ENCODE results near the gene SYF2.

The SYF2 gene

DNA sequence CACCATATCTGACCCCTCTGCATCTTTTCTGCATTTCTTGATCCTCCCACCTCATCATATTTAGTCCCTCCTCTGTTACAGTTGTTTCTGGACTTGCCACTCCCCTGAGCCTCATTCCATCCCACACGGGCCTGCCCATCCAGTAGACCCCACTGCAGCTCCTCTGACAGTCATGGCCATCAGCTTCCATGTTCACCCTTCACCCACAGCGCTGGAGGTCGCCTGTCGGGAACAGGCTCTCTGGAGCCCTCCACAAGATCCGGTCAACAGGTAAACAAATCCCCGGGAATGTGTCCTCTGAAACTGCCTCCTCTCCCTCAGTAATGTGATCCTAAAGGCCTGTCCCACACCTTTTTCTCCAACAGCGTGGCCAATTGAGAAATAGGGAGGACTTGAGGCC lies 31.3 kb downstream of the SYF2 start:
- Histone ChIP-seq H3K27me3 (ENCODE audit: low read depth, low read length) (no peaks in the 10 kb centered on the region), H3K27ac (ENCODE audit: low read length) (no peak overlapping the region), H3K4me1 (ENCODE audit: control insufficient read depth in 1 of 2, insufficient read depth in 2 of 2, low read length in 2 of 2) (no peaks in the 10 kb centered on the region), H3K36me3 (ENCODE audit: control insufficient read depth in 1 of 2, insufficient read depth in 2 of 2, low read length in 2 of 2) (no peaks in the 10 kb centered on the region), H3K9me3 (ENCODE audit: control insufficient read depth in 1 of 2, low read length in 2 of 2) (no peaks in the 10 kb centered on the region), H3K4me3 (ENCODE audit: low read depth in 1 of 2, low read length in 2 of 2) (no peak overlapping the region)

DNA sequence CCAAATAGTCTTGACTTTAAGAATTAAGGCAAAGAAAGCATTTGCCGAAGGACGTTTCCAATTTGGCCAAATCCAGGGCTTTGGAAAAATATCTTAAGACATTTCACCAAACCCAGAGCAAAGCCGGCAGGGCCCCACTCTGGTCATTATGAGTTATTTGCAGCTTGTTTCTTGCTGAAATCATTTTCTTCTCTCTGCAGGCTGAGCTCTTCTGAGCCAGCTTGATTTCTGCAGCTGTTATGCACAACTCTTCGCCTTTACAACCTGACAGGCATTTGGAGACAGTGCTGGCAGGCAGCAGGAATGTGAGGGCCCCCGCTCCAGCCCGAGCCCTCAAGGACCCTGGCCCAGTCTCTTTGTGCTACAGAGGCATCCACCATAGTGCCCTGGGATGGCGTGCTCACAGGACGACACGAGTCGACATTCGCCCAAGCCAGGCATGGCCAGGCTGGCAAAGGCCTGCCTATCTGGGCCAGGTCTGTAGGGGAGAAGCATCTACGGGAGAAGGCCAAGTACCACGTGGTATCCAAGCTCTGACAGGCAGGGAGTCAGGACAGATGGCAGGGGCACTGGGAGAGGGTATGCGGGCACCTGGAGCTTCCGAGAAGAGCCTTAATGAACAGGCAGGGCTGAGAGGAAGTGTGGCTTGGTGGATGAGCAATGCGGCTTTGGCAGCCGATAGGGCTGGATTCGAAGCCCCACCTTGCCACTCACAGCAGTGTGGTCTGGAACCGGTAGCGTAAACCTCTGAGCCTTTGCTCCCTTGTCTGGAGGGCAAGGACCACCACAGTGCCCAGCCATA lies 32.3 kb downstream of the SYF2 start:
- Histone ChIP-seq H3K4me3 (ENCODE audit: low read depth in 1 of 2, low read length in 2 of 2) (no peak overlapping the region), H3K9me3 (ENCODE audit: control insufficient read depth in 1 of 2, low read length in 2 of 2) (no peaks in the 10 kb centered on the region)

DNA sequence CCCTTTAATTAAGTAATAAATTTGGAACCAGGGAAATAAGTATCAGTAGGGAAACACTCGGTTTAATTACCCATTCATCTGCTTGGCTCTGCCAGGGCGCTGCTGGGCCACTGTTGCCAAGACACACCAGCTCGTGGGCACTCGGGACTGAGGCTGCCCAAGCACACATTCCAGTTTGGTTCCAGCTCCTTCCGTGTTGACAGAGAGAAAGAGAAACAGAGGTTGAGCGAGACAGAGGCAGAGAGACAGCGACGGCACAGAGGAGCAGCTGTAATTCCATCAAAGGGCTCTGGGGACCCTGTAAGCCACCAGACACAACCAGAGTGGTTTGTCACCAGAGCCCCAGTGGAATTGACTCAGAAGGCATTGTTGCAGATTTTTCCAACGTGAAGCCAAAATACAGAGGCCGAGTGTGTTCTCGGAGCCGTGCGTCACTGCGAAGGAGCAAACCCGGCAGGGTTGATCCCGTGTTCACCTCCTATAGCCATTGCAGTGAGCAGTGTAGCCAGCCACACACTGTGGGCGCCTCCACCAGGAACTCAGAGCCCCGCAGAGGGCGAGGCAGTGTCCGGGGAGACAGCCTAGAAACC lies 33.5 kb downstream of the SYF2 start:
- no peaks in the 10 kb centered on the region for H3K36me3 ChIP-seq (ENCODE audit: control insufficient read depth in 1 of 2, insufficient read depth in 2 of 2, low read length in 2 of 2)
- no peak overlapping the region for H3K27ac ChIP-seq (ENCODE audit: low read length)
- H3K4me1 ChIP-seq (ENCODE audit: control insufficient read depth in 1 of 2, insufficient read depth in 2 of 2, low read length in 2 of 2), result no peaks in the 10 kb centered on the region
- H3K27me3 ChIP-seq (ENCODE audit: low read depth, low read length), result no peaks in the 10 kb centered on the region
- H3K4me3 ChIP-seq (ENCODE audit: low read depth in 1 of 2, low read length in 2 of 2), result no peak overlapping the region
- H3K9me3 ChIP-seq (ENCODE audit: control insufficient read depth in 1 of 2, low read length in 2 of 2), result no peaks in the 10 kb centered on the region

More for the DNA sequence above, 32.3 kb downstream of the SYF2 start:
- Histone ChIP-seq H3K27me3 (ENCODE audit: low read depth, low read length) (no peaks in the 10 kb centered on the region), H3K36me3 (ENCODE audit: control insufficient read depth in 1 of 2, insufficient read depth in 2 of 2, low read length in 2 of 2) (no peaks in the 10 kb centered on the region), H3K27ac (ENCODE audit: low read length) (no peak overlapping the region), H3K4me1 (ENCODE audit: control insufficient read depth in 1 of 2, insufficient read depth in 2 of 2, low read length in 2 of 2) (no peaks in the 10 kb centered on the region)

DNA sequence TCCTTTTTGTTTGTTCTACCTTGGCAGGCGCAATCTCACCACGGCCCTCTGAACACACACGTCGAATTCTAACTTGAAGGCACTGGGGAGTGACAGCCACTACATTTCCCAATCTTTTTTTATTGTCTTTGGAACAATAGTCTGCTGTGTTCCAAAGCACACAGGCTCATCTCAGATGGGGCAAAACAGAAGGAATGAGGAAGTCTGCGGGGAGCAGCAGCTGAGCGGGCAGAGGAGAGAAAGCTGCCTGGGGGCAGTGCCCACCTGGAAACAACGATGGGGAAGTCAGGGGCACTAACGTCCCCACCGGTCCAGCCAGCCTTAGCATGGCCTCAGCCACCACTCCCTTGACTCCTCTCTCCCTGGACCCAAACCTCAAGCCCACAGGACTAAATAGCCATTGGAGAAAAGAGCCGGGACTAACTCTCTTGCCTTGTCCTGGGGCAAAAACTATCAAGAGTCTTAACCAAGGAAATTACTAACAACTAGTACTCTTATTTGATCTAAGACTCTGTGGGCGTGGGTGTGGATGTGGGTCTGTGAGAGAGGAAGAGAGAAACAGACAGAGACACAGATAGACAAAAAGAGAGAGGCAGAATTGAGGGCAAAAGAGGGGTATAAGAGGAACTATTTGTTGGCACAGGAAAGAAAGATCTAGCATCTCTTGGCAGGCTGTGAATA lies 34.2 kb downstream of the SYF2 start:
- Histone ChIP-seq H3K4me1 (ENCODE audit: control insufficient read depth in 1 of 2, insufficient read depth in 2 of 2, low read length in 2 of 2) (no peaks in the 10 kb centered on the region), H3K36me3 (ENCODE audit: control insufficient read depth in 1 of 2, insufficient read depth in 2 of 2, low read length in 2 of 2) (no peaks in the 10 kb centered on the region), H3K9me3 (ENCODE audit: control insufficient read depth in 1 of 2, low read length in 2 of 2) (no peaks in the 10 kb centered on the region), H3K27me3 (ENCODE audit: low read depth, low read length) (no peaks in the 10 kb centered on the region), H3K27ac (ENCODE audit: low read length) (no peak overlapping the region), H3K4me3 (ENCODE audit: low read depth in 1 of 2, low read length in 2 of 2) (no peak overlapping the region)

DNA sequence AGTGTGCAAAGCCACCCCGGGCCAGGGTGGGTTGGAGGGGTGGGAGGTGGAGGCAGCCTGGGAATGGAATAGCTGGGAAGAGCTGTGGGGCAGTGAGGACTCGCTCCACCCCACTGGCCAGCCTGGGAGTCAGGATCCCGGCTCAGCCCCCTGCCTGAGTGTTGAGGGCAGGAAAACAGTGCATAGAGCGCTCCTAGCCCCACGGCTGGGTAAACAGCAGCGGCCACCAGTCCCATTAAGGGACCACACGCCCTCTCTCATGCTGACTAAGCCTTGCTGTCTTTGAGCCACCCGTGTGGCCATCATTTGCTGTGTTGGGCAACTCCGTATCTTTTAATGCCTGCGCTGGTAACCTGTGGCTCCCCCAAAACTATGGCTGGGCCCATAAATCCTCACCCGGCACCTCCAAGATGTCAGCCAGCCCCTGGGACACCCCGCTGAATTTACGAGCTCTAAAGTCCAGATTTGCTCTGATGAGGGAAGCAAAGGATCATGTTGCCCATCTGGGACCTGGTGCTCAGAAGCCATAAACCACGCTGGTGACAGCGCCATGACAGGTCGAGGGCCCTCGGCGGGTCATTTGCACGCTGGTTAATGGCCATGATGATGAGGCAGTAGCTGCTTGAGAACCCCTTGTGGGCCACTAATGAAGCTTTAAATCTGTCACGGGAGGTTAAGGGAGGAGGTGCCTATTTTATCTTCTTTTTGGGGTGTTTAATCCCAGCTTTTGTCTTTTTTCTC lies 34.9 kb downstream of the SYF2 start:
- no peaks in the 10 kb centered on the region for H3K36me3 ChIP-seq (ENCODE audit: control insufficient read depth in 1 of 2, insufficient read depth in 2 of 2, low read length in 2 of 2)
- no peaks in the 10 kb centered on the region for H3K4me1 ChIP-seq (ENCODE audit: control insufficient read depth in 1 of 2, insufficient read depth in 2 of 2, low read length in 2 of 2)
- H3K9me3 ChIP-seq (ENCODE audit: control insufficient read depth in 1 of 2, low read length in 2 of 2), result no peaks in the 10 kb centered on the region
- no peaks in the 10 kb centered on the region for H3K27me3 ChIP-seq (ENCODE audit: low read depth, low read length)
- H3K4me3 ChIP-seq (ENCODE audit: low read depth in 1 of 2, low read length in 2 of 2), result no peak overlapping the region
- no peak overlapping the region for H3K27ac ChIP-seq (ENCODE audit: low read length)

DNA sequence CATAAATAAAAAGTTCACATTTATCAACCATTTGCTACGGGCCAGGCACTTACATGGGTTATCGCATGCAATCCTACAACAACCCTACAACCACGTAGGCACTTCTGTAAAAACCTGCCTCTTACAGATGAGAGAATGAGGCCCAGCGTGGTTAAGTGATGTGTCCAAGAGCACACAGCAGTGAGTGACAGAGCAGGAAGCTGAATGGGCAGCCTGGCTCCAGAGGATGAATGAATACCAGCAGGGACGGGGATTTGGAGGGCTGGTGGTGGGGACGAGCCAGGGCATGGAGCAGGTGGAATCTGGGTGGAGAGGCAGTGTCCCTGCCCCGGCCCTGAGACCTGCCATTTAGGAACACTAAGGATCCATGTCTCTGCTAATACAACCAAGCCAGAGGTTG lies 35.5 kb downstream of the SYF2 start:
- no peaks in the 10 kb centered on the region for H3K27me3 ChIP-seq (ENCODE audit: low read depth, low read length)
- no peaks in the 10 kb centered on the region for H3K36me3 ChIP-seq (ENCODE audit: control insufficient read depth in 1 of 2, insufficient read depth in 2 of 2, low read length in 2 of 2)
- no peaks in the 10 kb centered on the region for H3K9me3 ChIP-seq (ENCODE audit: control insufficient read depth in 1 of 2, low read length in 2 of 2)
- no peak overlapping the region for H3K27ac ChIP-seq (ENCODE audit: low read length)
- H3K4me1 ChIP-seq (ENCODE audit: control insufficient read depth in 1 of 2, insufficient read depth in 2 of 2, low read length in 2 of 2), result no peaks in the 10 kb centered on the region
- no peak overlapping the region for H3K4me3 ChIP-seq (ENCODE audit: low read depth in 1 of 2, low read length in 2 of 2)

DNA sequence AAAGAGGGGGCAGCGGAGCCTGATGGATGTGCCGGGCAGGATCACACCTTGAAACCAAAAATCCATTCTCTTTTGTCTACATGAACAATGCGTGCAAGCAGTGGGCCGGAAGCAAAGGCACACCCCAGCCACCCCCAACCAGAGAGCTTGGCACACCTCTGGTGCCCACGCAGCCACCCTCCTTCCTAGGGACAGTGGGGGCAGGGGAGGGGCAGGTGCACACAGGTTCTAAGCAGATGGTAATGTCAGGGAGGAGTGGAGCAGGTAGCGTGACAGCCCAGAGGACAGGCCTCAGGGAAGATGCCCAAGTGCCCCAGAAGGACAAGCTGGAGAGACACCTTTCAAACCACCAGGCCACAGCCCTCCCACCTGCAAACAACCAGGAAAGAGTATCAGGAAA lies 36.5 kb downstream of the SYF2 start:
- Histone ChIP-seq H3K4me3 (ENCODE audit: low read depth in 1 of 2, low read length in 2 of 2) (no peak overlapping the region), H3K36me3 (ENCODE audit: control insufficient read depth in 1 of 2, insufficient read depth in 2 of 2, low read length in 2 of 2) (no peaks in the 10 kb centered on the region), H3K9me3 (ENCODE audit: control insufficient read depth in 1 of 2, low read length in 2 of 2) (no peaks in the 10 kb centered on the region), H3K4me1 (ENCODE audit: control insufficient read depth in 1 of 2, insufficient read depth in 2 of 2, low read length in 2 of 2) (no peaks in the 10 kb centered on the region), H3K27me3 (ENCODE audit: low read depth, low read length) (no peaks in the 10 kb centered on the region), H3K27ac (ENCODE audit: low read length) (no peak overlapping the region)

DNA sequence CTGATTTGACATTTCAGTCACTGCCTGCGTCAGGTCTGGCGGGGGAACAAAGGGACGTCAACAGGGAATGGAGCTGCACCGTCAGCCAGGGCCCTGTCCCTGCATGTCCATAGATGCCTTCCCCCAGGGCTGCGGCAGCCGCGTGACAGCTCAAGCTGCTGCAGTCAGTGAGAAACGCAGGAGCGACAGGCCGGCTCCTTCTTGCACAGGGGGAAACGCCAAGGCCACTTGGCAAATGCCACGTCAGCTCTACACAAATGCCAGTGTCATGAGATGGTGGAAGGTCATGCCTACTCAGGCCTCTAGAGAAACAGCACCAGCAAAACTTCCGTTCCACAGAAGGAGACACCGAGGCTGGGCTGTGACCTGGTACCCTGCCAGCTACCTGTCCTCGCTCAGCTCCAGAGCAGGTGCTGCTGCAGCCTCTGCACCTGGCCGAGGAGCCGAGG lies 37.7 kb downstream of the SYF2 start:
- Histone ChIP-seq H3K9me3 (ENCODE audit: control insufficient read depth in 1 of 2, low read length in 2 of 2) (no peaks in the 10 kb centered on the region), H3K4me1 (ENCODE audit: control insufficient read depth in 1 of 2, insufficient read depth in 2 of 2, low read length in 2 of 2) (no peaks in the 10 kb centered on the region), H3K27me3 (ENCODE audit: low read depth, low read length) (no peaks in the 10 kb centered on the region), H3K36me3 (ENCODE audit: control insufficient read depth in 1 of 2, insufficient read depth in 2 of 2, low read length in 2 of 2) (no peaks in the 10 kb centered on the region), H3K4me3 (ENCODE audit: low read depth in 1 of 2, low read length in 2 of 2) (no peak overlapping the region), H3K27ac (ENCODE audit: low read length) (no peak overlapping the region)

DNA sequence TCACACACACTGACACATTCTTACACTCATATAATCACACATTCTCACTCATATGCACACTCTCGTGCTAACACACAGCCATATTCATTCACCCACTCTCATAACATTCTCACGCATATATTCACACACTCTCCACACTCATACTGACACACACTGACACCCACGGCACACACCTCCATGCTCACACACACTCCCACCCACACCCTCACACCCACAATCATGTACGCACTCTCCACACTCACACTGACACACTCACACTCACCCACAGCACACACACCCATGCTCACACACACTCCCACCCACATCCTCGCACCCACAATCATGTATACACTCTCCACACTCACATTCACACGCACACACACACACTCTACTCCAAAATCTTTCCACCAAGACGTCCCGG lies 38.2 kb downstream of the SYF2 start:
- Histone ChIP-seq H3K4me1 (ENCODE audit: control insufficient read depth in 1 of 2, insufficient read depth in 2 of 2, low read length in 2 of 2) (no peaks in the 10 kb centered on the region), H3K27me3 (ENCODE audit: low read depth, low read length) (no peaks in the 10 kb centered on the region), H3K27ac (ENCODE audit: low read length) (no peak overlapping the region), H3K9me3 (ENCODE audit: control insufficient read depth in 1 of 2, low read length in 2 of 2) (no peaks in the 10 kb centered on the region), H3K36me3 (ENCODE audit: control insufficient read depth in 1 of 2, insufficient read depth in 2 of 2, low read length in 2 of 2) (no peaks in the 10 kb centered on the region), H3K4me3 (ENCODE audit: low read depth in 1 of 2, low read length in 2 of 2) (no peak overlapping the region)

DNA sequence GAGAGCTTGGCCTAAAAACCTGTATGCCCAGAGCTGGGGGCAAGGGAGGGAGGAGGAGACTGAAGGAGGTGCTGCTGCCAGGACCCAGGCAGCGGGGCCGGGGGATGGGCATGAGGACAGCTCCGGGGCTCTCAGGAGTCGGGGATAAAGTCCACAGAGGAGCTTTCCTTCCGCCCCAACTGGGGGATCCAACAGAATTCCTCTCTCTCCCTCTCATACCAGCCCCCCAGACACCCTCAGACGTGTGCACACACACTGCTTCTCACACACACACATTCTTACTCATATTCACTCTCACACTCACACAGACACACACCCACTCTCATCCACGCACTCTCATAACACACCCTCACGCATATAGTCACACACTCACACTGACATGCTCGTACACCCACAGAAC lies 39.1 kb downstream of the SYF2 start:
- H3K27me3 ChIP-seq (ENCODE audit: low read depth, low read length), result no peaks in the 10 kb centered on the region
- H3K4me3 ChIP-seq (ENCODE audit: low read depth in 1 of 2, low read length in 2 of 2), result no peak overlapping the region
- no peaks in the 10 kb centered on the region for H3K36me3 ChIP-seq (ENCODE audit: control insufficient read depth in 1 of 2, insufficient read depth in 2 of 2, low read length in 2 of 2)
- H3K4me1 ChIP-seq (ENCODE audit: control insufficient read depth in 1 of 2, insufficient read depth in 2 of 2, low read length in 2 of 2), result no peaks in the 10 kb centered on the region
- H3K9me3 ChIP-seq (ENCODE audit: control insufficient read depth in 1 of 2, low read length in 2 of 2), result no peaks in the 10 kb centered on the region
- H3K27ac ChIP-seq (ENCODE audit: low read length), result no peak overlapping the region

DNA sequence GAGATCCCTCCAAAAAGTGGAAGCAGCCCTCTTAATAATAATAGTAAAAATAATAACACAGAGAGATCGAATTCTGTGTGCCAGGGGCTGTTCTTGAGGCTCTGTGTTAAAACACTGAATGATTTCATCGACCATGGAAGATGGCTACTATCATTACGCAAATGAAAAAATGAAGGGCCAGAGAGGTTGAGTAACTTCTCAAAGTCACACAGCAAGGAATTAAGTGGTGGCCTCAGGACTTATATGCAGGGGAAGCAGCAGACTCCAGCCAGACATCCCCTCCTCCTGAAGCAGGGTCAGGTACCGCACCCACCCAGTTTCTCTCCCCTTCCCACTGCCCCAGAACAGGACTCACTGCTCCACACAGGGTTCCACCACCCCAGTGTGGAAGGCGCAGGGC lies 40.1 kb downstream of the SYF2 start:
- Histone ChIP-seq H3K4me3 (ENCODE audit: low read depth in 1 of 2, low read length in 2 of 2) (no peak overlapping the region), H3K27me3 (ENCODE audit: low read depth, low read length) (no peaks in the 10 kb centered on the region), H3K36me3 (ENCODE audit: control insufficient read depth in 1 of 2, insufficient read depth in 2 of 2, low read length in 2 of 2) (no peaks in the 10 kb centered on the region), H3K27ac (ENCODE audit: low read length) (no peak overlapping the region), H3K4me1 (ENCODE audit: control insufficient read depth in 1 of 2, insufficient read depth in 2 of 2, low read length in 2 of 2) (no peaks in the 10 kb centered on the region), H3K9me3 (ENCODE audit: control insufficient read depth in 1 of 2, low read length in 2 of 2) (no peaks in the 10 kb centered on the region)

Measured in muscle layer of duodenum (tissue), 2 donors.